ENCODE measurements around the gene NAPA. TPM values are rescaled to one million over a fixed set of nuclear protein-coding genes. Genes with fewer than 3 reads are reported as not detected.
A peak's percentile ranks its signal among the peaks of the same experiment; 100 is the strongest.

The NAPA gene
- total and polyA plus RNA-seq, 4 donors: 65.7 to 140 (median 124) TPM

- ATAC-seq (ENCODE audit: insufficient read depth, low FRiP score): no peak
- H3K27me3 ChIP-seq (ENCODE audit: control insufficient read depth in 3 of 3, insufficient read depth in 3 of 3, low read length in 2 of 3): no peaks in the 10 kb centered on the region
- TF ChIP-seq CTCF (IDR thresholded peaks at IDR 0.05; ENCODE audit: control extremely low read depth, extremely low read depth): no peak
- WGBS, 2 donors: 97 to 98% methylated on average over 6 of the region's 6 CpGs
- peaks cover 4 to 32% (median 12%) of the 10 kb centered on the region in 4 donors for H3K36me3 ChIP-seq (ENCODE audit: control insufficient read depth in 4 of 4, insufficient read depth in 4 of 4, low read length in 4 of 4)
- no peak overlapping the region for H3K9ac ChIP-seq (ENCODE audit: insufficient read depth in 1 of 2, low read length in 2 of 2)
- H3K4me1 ChIP-seq (ENCODE audit: control insufficient read depth in 5 of 5, insufficient read depth in 5 of 5, low read length in 5 of 5): peaks cover 0 to 26% (median 0%) of the 10 kb centered on the region in 5 donors
- no peak overlapping the region for H3K4me3 ChIP-seq
- DNase-seq: no peak
- H3K27ac ChIP-seq (ENCODE audit: low read depth in 1 of 2, low read length in 1 of 2): no peak overlapping the region
- no peaks in the 10 kb centered on the region for H3K9me3 ChIP-seq (ENCODE audit: control insufficient read depth in 4 of 4, insufficient read depth in 3 of 4, low read length in 3 of 4)
These were observed 9.4 kb downstream of the NAPA start for GRCh38 chr19:47505506-47505905.

- Histone ChIP-seq H3K27ac (ENCODE audit: low read depth in 1 of 2, low read length in 1 of 2) (no peak overlapping the region), H3K4me1 (ENCODE audit: control insufficient read depth in 5 of 5, insufficient read depth in 5 of 5, low read length in 5 of 5) (peaks cover 0 to 20% (median 0%) of the 10 kb centered on the region in 5 donors), H3K9me3 (ENCODE audit: control insufficient read depth in 4 of 4, insufficient read depth in 3 of 4, low read length in 3 of 4) (no peaks in the 10 kb centered on the region), H3K36me3 (ENCODE audit: control insufficient read depth in 4 of 4, insufficient read depth in 4 of 4, low read length in 4 of 4) (peaks cover 4 to 44% (median 12%) of the 10 kb centered on the region in 4 donors), H3K27me3 (ENCODE audit: control insufficient read depth in 3 of 3, insufficient read depth in 3 of 3, low read length in 2 of 3) (no peaks in the 10 kb centered on the region), H3K4me3 (no peak overlapping the region), H3K9ac (ENCODE audit: insufficient read depth in 1 of 2, low read length in 2 of 2) (no peak overlapping the region)
- TF ChIP-seq CTCF (IDR thresholded peaks at IDR 0.05; ENCODE audit: control extremely low read depth, extremely low read depth): no peak
- WGBS, 2 donors: 74 to 84% methylated on average over 5 of the region's 5 CpGs
- ATAC-seq (ENCODE audit: insufficient read depth, low FRiP score): no peak
- no peak for DNase-seq
These were observed 11.1 kb downstream of the NAPA start for GRCh38 chr19:47503826-47504150.

- H3K27ac ChIP-seq (ENCODE audit: low read depth in 1 of 2, low read length in 1 of 2): no peak overlapping the region
- H3K27me3 ChIP-seq (ENCODE audit: control insufficient read depth in 3 of 3, insufficient read depth in 3 of 3, low read length in 2 of 3): no peaks in the 10 kb centered on the region
- ATAC-seq (ENCODE audit: insufficient read depth, low FRiP score) (peak; percentile 23), DNase-seq (no peak)
- H3K9me3 ChIP-seq (ENCODE audit: control insufficient read depth in 4 of 4, insufficient read depth in 3 of 4, low read length in 3 of 4): no peaks in the 10 kb centered on the region
- peaks cover 4 to 48% (median 12%) of the 10 kb centered on the region in 4 donors for H3K36me3 ChIP-seq (ENCODE audit: control insufficient read depth in 4 of 4, insufficient read depth in 4 of 4, low read length in 4 of 4)
- TF ChIP-seq CTCF (IDR thresholded peaks at IDR 0.05; ENCODE audit: control extremely low read depth, extremely low read depth): no peak
- H3K4me1 ChIP-seq (ENCODE audit: control insufficient read depth in 5 of 5, insufficient read depth in 5 of 5, low read length in 5 of 5): peaks cover 0 to 15% (median 0%) of the 10 kb centered on the region in 5 donors
- no peak overlapping the region for H3K4me3 ChIP-seq
- WGBS, 2 donors: 93 to 96% methylated on average over 13 of the region's 13 CpGs
- no peak overlapping the region for H3K9ac ChIP-seq (ENCODE audit: insufficient read depth in 1 of 2, low read length in 2 of 2)
These were observed 11.6 kb downstream of the NAPA start for GRCh38 chr19:47503130-47503825.
